Heart left ventricle (tissue), 16 donors: ENCODE data around the gene ZDHHC5. TPM values are rescaled to one million over a fixed set of nuclear protein-coding genes. Genes with fewer than 3 reads are reported as not detected.
A peak's percentile ranks its signal among the peaks of the same experiment; 100 is the strongest.

ENCODE experiments used
- ATAC-seq, 4 donors: fragments of 200-7000 bp; cut with Tn5 transposase; one replicate each; pipeline ENCODE4 v1.9.1; 2020 to 2022; ENCODE audit warnings: moderate library complexity in 4 of 4, mild to moderate bottlenecking in 3 of 4, moderate number of reproducible peaks in 1 of 4
- DNase-seq, 5 donors: peaks; one replicate each; pipeline ENCODE4 v3.0.0-alpha.2; 2020
- H3K27ac ChIP-seq, 12 donors: fragments of 200-600 bp; sonication (generic) in 4 of 12; one replicate each; pipeline versions ENCODE4 v1.5.0 to v1.8.0; 2016 to 2022; ENCODE audit warnings: mild to moderate bottlenecking in 2 of 12
- H3K27me3 ChIP-seq, 9 donors: fragments of 200-600 bp; sonication (generic) in 2 of 9; one replicate each; pipeline versions ENCODE4 v1.5.1 to v1.8.0; 2016 to 2022; ENCODE audit warnings: mild to moderate bottlenecking in 3 of 9
- H3K36me3 ChIP-seq, 9 donors: fragments of 200-600 bp; sonication (generic) in 2 of 9; one replicate each; pipeline versions ENCODE4 v1.5.0 to v1.8.0; 2018 to 2022; ENCODE audit warnings: mild to moderate bottlenecking in 2 of 9
- H3K4me1 ChIP-seq, 12 donors: fragments of 200-600 bp; sonication (generic) in 4 of 12; one replicate each; pipeline versions ENCODE4 v1.5.0 to v1.8.0; 2016 to 2022; ENCODE audit warnings: mild to moderate bottlenecking in 3 of 12
- H3K4me3 ChIP-seq, 12 donors: fragments of 200-600 bp; sonication (generic) in 4 of 12; one replicate each; pipeline versions ENCODE4 v1.5.0 to v1.8.0; 2017 to 2022; ENCODE audit warnings: mild to moderate bottlenecking in 9 of 12, moderate library complexity in 4 of 12
- H3K9me3 ChIP-seq, 12 donors: fragments of 200-600 bp; sonication (generic) in 4 of 12; one replicate each; pipeline versions ENCODE4 v1.5.0 to v1.8.0; 2016 to 2022; ENCODE audit warnings: mild to moderate bottlenecking in 1 of 12
- POLR2A ChIP-seq, 2 donors: fragments of 450-650 bp; IDR thresholded peaks; one replicate each; pipeline ENCODE4 v1.6.1; 2017; ENCODE audit warnings: antibody characterized with exemption in 2 of 2, mild to moderate bottlenecking in 2 of 2, moderate library complexity in 2 of 2
- WGBS, 4 donors: extraction: QIAGEN DNeasy Blood & Tissue Kit in 2 of 4; methylation state at CpG; one replicate each; pipeline versions ENCODE4 v1.1.5 to v1.1.7; 2013 to 2018; 5-methylcytosine and 5-hydroxymethylcytosine counted together
- intact Hi-C, 10 donors: fragments of 100-400 bp; cut with DNase I; formaldehyde crosslinking; loops; one replicate each; pipeline versions ENCODE4 v1.11.1 to v1.14.2; 2022
- microRNA counts, 2 donors: library from miRNA; unstranded; fragments of <30 nt; microRNA quantifications; one replicate each; lab custom pipeline; 2016
- microRNA-seq, 4 donors: library from miRNA; unstranded; fragments of <30 nt; microRNA quantifications; one replicate each; pipeline versions ENCODE4 to v1.2.0, GENCODE V29; 2017 to 2020
- polyA plus RNA-seq, 2 donors: library from polyadenylated mRNA; stranded (reverse); fragments of 200-250 nt; gene quantifications; one replicate each; pipeline ENCODE4 v1.2.3, GENCODE V29; 2013
- total RNA-seq, 9 donors: library from RNA; depleted of rRNA in 2 of 9; stranded (reverse); fragments of >200 nt in 2 of 9; fragmentation: NEBNext Ultra II Directional in 3 of 9; extraction: Animal tissue kit (Norgen Biotek cat#: 25700) in 3 of 9; gene quantifications; one replicate each; pipeline versions ENCODE4 v1.1.0 to v1.2.4, GENCODE V29; 2016 to 2023
- TF ChIP-seq, protein P1 (sequence below), 12 donors: fragments of 200-600 bp; sonication (generic) in 4 of 12; IDR thresholded peaks; one replicate each; pipeline versions ENCODE4 v1.5.0 to v1.8.0; 2018 to 2022; ENCODE audit warnings: antibody characterized with exemption in 12 of 12, mild to moderate bottlenecking in 5 of 12
- donor health status: ischemic (EF 13 %, LVEDD 7.1; RV severe dilation, severe dysfunction).
- donor health status: healthy with polysubstance abuse.
- donor health status: DM: no; HTN: yes; CAD: no.
- donor health status: DM: no; HTN: no; CAD: no.
- donor health status: ischemic (EF 25% LVEDD 6.9; RV normal size, moderate dysfunction).
- donor health status: ischemic (EF 25% LVEDD 5.7; RV mildly dilated, moderate dysfunction).
- donor health status: healthy.
- donor health status: DM: yes; HTN: yes; CAD: no.
- donor health status: ischemic (EF 35%, LVEDD 5.7; RV mildly dilated, moderate dysfunction).
- donor health status: nonischemic (EF 11% LVEDD 7.7; RV severe dilation, severe dysfunction).
- donor health status: DM: yes; HTN: yes; CAD: no.
- donor health status: PGD.
- donor health status: ischemic (EF 29% LVEDD 5.4; RV normal size, mild dysfunction).
- donor health status: nonischemic (EF 23%, LVEDD 6.1; RV moderate dilation, normal function).

ZDHHC5 gene
- total and polyA plus RNA-seq, 11 donors: 21.9 to 63.6 (median 45.7) TPM

DNA sequence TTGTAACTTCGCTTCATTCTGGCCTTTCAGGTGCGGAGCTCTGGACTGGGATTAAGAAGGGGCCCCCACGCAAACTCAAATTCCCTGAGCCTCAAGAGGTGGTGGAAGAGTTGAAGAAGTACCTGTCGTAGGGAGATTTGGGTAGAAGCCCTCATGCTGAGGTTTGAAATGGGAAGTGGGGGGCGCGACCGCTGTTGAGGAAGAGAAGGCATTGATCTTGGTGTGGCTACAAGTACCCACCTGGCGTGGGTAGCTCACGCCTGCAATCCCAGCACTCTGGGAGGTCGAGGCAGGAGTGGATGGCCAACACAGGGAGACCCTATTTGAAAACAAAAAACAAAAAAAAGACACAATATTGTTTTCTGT is 74.2 kb downstream of the ZDHHC5 start:
- Histone ChIP-seq H3K4me1 (peaks cover 2 to 42% (median 14%) of the 10 kb centered on the region in 12 donors), H3K36me3 (peaks cover 3 to 81% (median 75%) of the 10 kb centered on the region in 9 donors), H3K9me3 (no peaks in the 10 kb centered on the region), H3K27ac (peak overlapping the region; percentile 92 to 99 (median 96)), H3K4me3 (peak overlapping the region; percentile 78 to 99 (median 92)), H3K27me3 (no peaks in the 10 kb centered on the region)
- intact Hi-C loops: loop anchor here in 4 of 10 donors (5.0 to 10.0 kb wide), 3 partner anchors 55 to 77 kb away; partner anchors contain the start of gene ZDHHC5 (in 3 of the 4)
- no peak for ATAC-seq
- 5 to 7% (median 5%) methylated on average over 9 to 10 of the region's 10 CpGs for WGBS, 4 donors
- no peak for DNase-seq
- TF ChIP-seq, protein P1, sequence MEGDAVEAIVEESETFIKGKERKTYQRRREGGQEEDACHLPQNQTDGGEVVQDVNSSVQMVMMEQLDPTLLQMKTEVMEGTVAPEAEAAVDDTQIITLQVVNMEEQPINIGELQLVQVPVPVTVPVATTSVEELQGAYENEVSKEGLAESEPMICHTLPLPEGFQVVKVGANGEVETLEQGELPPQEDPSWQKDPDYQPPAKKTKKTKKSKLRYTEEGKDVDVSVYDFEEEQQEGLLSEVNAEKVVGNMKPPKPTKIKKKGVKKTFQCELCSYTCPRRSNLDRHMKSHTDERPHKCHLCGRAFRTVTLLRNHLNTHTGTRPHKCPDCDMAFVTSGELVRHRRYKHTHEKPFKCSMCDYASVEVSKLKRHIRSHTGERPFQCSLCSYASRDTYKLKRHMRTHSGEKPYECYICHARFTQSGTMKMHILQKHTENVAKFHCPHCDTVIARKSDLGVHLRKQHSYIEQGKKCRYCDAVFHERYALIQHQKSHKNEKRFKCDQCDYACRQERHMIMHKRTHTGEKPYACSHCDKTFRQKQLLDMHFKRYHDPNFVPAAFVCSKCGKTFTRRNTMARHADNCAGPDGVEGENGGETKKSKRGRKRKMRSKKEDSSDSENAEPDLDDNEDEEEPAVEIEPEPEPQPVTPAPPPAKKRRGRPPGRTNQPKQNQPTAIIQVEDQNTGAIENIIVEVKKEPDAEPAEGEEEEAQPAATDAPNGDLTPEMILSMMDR (IDR thresholded peaks at IDR 0.05): no peak
- TF ChIP-seq POLR2A (IDR thresholded peaks at IDR 0.05): no peak

GRCh38 chr11:57744357-57744756 is 76.4 kb downstream of the ZDHHC5 start:
- WGBS, 4 donors: 80 to 94% (median 88%) methylated on average over 2 of the region's 2 CpGs
- no peaks in the 10 kb centered on the region for H3K27me3 ChIP-seq
- H3K4me3 ChIP-seq: no peak overlapping the region
- intact Hi-C loops: loop anchor here in 4 of 10 donors (5.0 to 10.0 kb wide), 3 partner anchors 53 to 80 kb away; partner anchors contain the start of gene ZDHHC5 (in 3 of the 4)
- no peak overlapping the region for H3K27ac ChIP-seq
- peaks cover 2 to 42% (median 14%) of the 10 kb centered on the region in 12 donors for H3K4me1 ChIP-seq
- peaks cover 3 to 75% (median 55%) of the 10 kb centered on the region in 9 donors for H3K36me3 ChIP-seq
- no peak for ATAC-seq
- no peaks in the 10 kb centered on the region for H3K9me3 ChIP-seq
- TF ChIP-seq, protein P1 (IDR thresholded peaks at IDR 0.05): no peak
- TF ChIP-seq POLR2A (IDR thresholded peaks at IDR 0.05): no peak
- DNase-seq: no peak

DNA sequence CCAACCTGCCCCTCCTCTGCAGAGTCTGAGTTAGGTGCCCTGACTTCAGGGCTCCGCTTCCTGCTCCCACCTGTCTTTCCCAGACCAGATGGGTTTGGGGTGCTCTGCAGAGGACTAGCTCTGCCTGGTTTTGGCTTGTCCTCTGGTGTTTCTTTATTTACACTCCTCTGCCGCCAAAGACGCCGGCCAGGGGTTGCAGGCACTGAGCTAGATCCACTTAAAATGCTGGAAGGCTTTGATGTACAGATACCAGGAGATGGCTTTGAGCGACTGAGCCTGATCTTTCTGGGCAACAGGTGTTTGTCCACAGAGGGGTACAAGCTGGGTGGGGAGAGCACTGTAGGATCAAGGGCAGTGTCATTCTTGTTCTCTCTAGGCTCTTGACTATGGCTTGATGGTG is 77.3 kb downstream of the ZDHHC5 start:
- WGBS, 4 donors: 67 to 79% (median 69%) methylated on average over 5 of the region's 5 CpGs
- no peak for ATAC-seq
- H3K27ac ChIP-seq: no peak overlapping the region
- no peak for DNase-seq
- H3K9me3 ChIP-seq: no peaks in the 10 kb centered on the region
- intact Hi-C loops: loop anchor here in 1 of 10 donors (10.0 kb wide), 1 partner anchor 80 kb away; the partner anchor contains the start of gene ZDHHC5
- peaks cover 3 to 75% (median 48%) of the 10 kb centered on the region in 9 donors for H3K36me3 ChIP-seq
- H3K27me3 ChIP-seq: no peaks in the 10 kb centered on the region
- H3K4me3 ChIP-seq: no peak overlapping the region
- peaks cover 2 to 42% (median 14%) of the 10 kb centered on the region in 12 donors for H3K4me1 ChIP-seq
- TF ChIP-seq, protein P1 (IDR thresholded peaks at IDR 0.05): no peak
- no peak for TF ChIP-seq POLR2A (IDR thresholded peaks at IDR 0.05)

DNA sequence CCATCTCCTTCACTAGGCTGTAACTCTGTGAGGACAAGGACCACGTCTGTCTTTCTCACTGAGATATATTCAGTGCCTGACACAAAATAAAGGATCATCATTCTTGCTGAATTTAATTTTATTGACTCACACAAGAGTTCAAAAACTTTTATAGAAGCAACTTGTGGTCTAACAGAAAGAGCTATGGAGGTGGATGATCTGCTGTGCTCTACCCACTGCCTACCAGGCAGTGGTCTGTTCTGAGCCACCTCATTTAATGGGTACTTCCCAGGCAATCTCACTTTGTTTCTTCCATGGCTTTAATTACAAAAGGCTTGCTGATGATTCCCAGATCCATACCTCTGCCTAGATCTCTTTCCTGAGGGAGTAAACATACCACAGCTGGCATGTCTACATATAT is 79.0 kb downstream of the ZDHHC5 start:
- Histone ChIP-seq H3K36me3 (peaks cover 3 to 79% (median 48%) of the 10 kb centered on the region in 9 donors), H3K9me3 (no peaks in the 10 kb centered on the region), H3K4me1 (peaks cover 2 to 39% (median 14%) of the 10 kb centered on the region in 12 donors), H3K27ac (no peak overlapping the region), H3K27me3 (no peaks in the 10 kb centered on the region), H3K4me3 (no peak overlapping the region)
- DNase-seq: no peak
- ATAC-seq: no peak
- TF ChIP-seq, protein P1 (IDR thresholded peaks at IDR 0.05): no peak
- no peak for TF ChIP-seq POLR2A (IDR thresholded peaks at IDR 0.05)
- 80 to 91% (median 84%) methylated on average over 1 of the region's 1 CpG for WGBS, 4 donors
- intact Hi-C loops: loop anchor here in 1 of 10 donors (10.0 kb wide), 1 partner anchor 82 kb away; the partner anchor contains the start of gene ZDHHC5

MicroRNAs encoded within 50 kb of the gene (microRNA counts, 767-probe panel; counts per million panel counts)
- microRNA hsa-miR-130a-3p (lab: Ali Mortazavi, UCI): 4,444 to 4,671 counts per million in 2 donors

Small RNAs within 50 kb of the gene (microRNA-seq; reads per million reads assigned to microRNA genes)
- gene MIR130A: 2,236 to 7,982 (median 4,341) reads per million in 4 donors

Other genes with a start within 250 kb of the ZDHHC5 start
- gene SLC43A3, start 241.0 kb upstream of the ZDHHC5 start, total RNA-seq: 10 to 100 TPM; 13.5 to 56.9 (median 24.7) TPM
- gene SLC43A3, start 241.0 kb upstream of the ZDHHC5 start, polyA plus RNA-seq: 10 to 100 TPM; 14.6 to 17.9 TPM
- gene RTN4RL2, start 207.6 kb upstream of the ZDHHC5 start, total RNA-seq: 1 to 10 TPM in 5 of 9 donors, under 1 TPM in 4; 0.58 to 2.1 (median 1.1) TPM
- gene RTN4RL2, start 207.6 kb upstream of the ZDHHC5 start, polyA plus RNA-seq: 1 to 10 TPM; 1.0 to 1.1 TPM
- 10 to 100 TPM in 1 of 9 donors, 1 to 10 TPM in 8; 2.7 to 12.3 (median 5.4) TPM for gene SLC43A1, start 152.4 kb upstream of the ZDHHC5 start, total RNA-seq
- gene SLC43A1, start 152.4 kb upstream of the ZDHHC5 start, polyA plus RNA-seq: 1 to 10 TPM; 6.6 TPM
- gene TIMM10, start 137.4 kb upstream of the ZDHHC5 start, total RNA-seq: 10 to 100 TPM; 36.6 to 81.5 (median 46.4) TPM
- 100 to 1,000 TPM in 1 of 2 donors, 10 to 100 TPM in 1; 42.0 to 135 TPM for gene TIMM10, start 137.4 kb upstream of the ZDHHC5 start, polyA plus RNA-seq
- gene SMTNL1, start 130.5 kb upstream of the ZDHHC5 start, total RNA-seq: not detected
- not detected for gene SMTNL1, start 130.5 kb upstream of the ZDHHC5 start, polyA plus RNA-seq
- gene UBE2L6, start 100.4 kb upstream of the ZDHHC5 start, total RNA-seq: 100 to 1,000 TPM in 1 of 9 donors, 10 to 100 TPM in 8; 11.2 to 175 (median 14.5) TPM
- gene UBE2L6, start 100.4 kb upstream of the ZDHHC5 start, polyA plus RNA-seq: 10 to 100 TPM; 10.2 to 16.4 TPM
- gene SERPING1, start 70.4 kb upstream of the ZDHHC5 start, total RNA-seq: 100 to 1,000 TPM in 4 of 9 donors, 10 to 100 TPM in 5; 55.5 to 344 (median 87.0) TPM
- gene SERPING1, start 70.4 kb upstream of the ZDHHC5 start, polyA plus RNA-seq: 100 to 1,000 TPM in 1 of 2 donors, 10 to 100 TPM in 1; 80.6 to 121 TPM
- 1 to 10 TPM in 2 of 9 donors, under 1 TPM in 7; 0.16 to 2.2 (median 0.67) TPM for gene YPEL4, start 18.2 kb upstream of the ZDHHC5 start, total RNA-seq
- 1 to 10 TPM in 1 of 2 donors, under 1 TPM in 1; 0.28 to 1.2 TPM for gene YPEL4, start 18.2 kb upstream of the ZDHHC5 start, polyA plus RNA-seq
- gene CLP1, start 10.4 kb upstream of the ZDHHC5 start, total RNA-seq: 10 to 100 TPM in 2 of 9 donors, 1 to 10 TPM in 7; 5.5 to 11.6 (median 8.2) TPM
- 10 to 100 TPM in 1 of 2 donors, 1 to 10 TPM in 1; 3.0 to 11.9 TPM for gene CLP1, start 10.4 kb upstream of the ZDHHC5 start, polyA plus RNA-seq
- gene MED19, start 44.1 kb downstream of the ZDHHC5 start, total RNA-seq: 10 to 100 TPM in 2 of 9 donors, 1 to 10 TPM in 7; 6.0 to 12.4 (median 6.9) TPM
- 10 to 100 TPM in 1 of 2 donors, 1 to 10 TPM in 1; 6.1 to 19.8 TPM for gene MED19, start 44.1 kb downstream of the ZDHHC5 start, polyA plus RNA-seq
- gene TMX2, start 44.5 kb downstream of the ZDHHC5 start, total RNA-seq: 10 to 100 TPM; 46.7 to 78.2 (median 65.8) TPM
- gene TMX2, start 44.5 kb downstream of the ZDHHC5 start, polyA plus RNA-seq: 100 to 1,000 TPM in 1 of 2 donors, 10 to 100 TPM in 1; 53.6 to 165 TPM
- gene SELENOH, start 73.4 kb downstream of the ZDHHC5 start, total RNA-seq: 100 to 1,000 TPM in 1 of 9 donors, 10 to 100 TPM in 8; 56.8 to 134 (median 85.7) TPM
- gene SELENOH, start 73.4 kb downstream of the ZDHHC5 start, polyA plus RNA-seq: 100 to 1,000 TPM in 1 of 2 donors, 10 to 100 TPM in 1; 68.8 to 116 TPM
- not detected for gene BTBD18, start 83.7 kb downstream of the ZDHHC5 start, total RNA-seq
- under 1 TPM in 1 of 2 donors, not detected in 1; 0.11 TPM for gene BTBD18, start 83.7 kb downstream of the ZDHHC5 start, polyA plus RNA-seq
- gene CTNND1, start 93.7 kb downstream of the ZDHHC5 start, total RNA-seq: 100 to 1,000 TPM in 1 of 9 donors, 10 to 100 TPM in 8; 51.4 to 105 (median 60.8) TPM
- 10 to 100 TPM; 19.7 to 40.3 TPM for gene CTNND1, start 93.7 kb downstream of the ZDHHC5 start, polyA plus RNA-seq